ENCODE results near the gene MEIKIN. TPM values are rescaled to one million over a fixed set of nuclear protein-coding genes. Genes with fewer than 3 reads are reported as not detected.

Gene MEIKIN
- total RNA-seq, 2 experiments from 2014 or later, result not detected

GRCh38 chr5:131991593-131992324 lies 46.3 kb upstream of the MEIKIN start:
- CTCF ChIA-PET (ENCODE audit: unreplicated experiment), result no interaction called here
- H3K9me2 ChIP-seq (ENCODE audit: insufficient read depth, low read length), result no peaks in the 10 kb centered on the region
- no peak overlapping the region for H3K27ac ChIP-seq (ENCODE audit: low read depth, low read length, poor library complexity, severe bottlenecking)
- POLR2A ChIA-PET, result interaction anchor here (1.1 kb wide), 1 partner anchor 14 kb away, joined by 3 read pairs; no protein-coding TSS in a partner anchor
- no TSS peak for BruUV-seq (replicated peaks)
- no peak for DNase-seq (ENCODE audit: low spot score)
- intact Hi-C loops (cut with micrococcal nuclease; ENCODE audit: unreplicated experiment), result no loop called here
- no peaks in the 10 kb centered on the region for H3K4me1 ChIP-seq (ENCODE audit: insufficient read depth, low read length, poor library complexity, severe bottlenecking)
- no peaks in the 10 kb centered on the region for H3K9me3 ChIP-seq (ENCODE audit: low read length)
- no peak overlapping the region for H3K4me2 ChIP-seq (ENCODE audit: low read length)
- no peaks in the 10 kb centered on the region for H3K36me3 ChIP-seq (ENCODE audit: insufficient read depth, low read length)
- no peak for TF ChIP-seq EZH2phosphoT487 (IDR thresholded peaks at IDR 0.05; ENCODE audit: borderline replicate concordance, low read depth, low read length)
- TF ChIP-seq, protein P1, sequence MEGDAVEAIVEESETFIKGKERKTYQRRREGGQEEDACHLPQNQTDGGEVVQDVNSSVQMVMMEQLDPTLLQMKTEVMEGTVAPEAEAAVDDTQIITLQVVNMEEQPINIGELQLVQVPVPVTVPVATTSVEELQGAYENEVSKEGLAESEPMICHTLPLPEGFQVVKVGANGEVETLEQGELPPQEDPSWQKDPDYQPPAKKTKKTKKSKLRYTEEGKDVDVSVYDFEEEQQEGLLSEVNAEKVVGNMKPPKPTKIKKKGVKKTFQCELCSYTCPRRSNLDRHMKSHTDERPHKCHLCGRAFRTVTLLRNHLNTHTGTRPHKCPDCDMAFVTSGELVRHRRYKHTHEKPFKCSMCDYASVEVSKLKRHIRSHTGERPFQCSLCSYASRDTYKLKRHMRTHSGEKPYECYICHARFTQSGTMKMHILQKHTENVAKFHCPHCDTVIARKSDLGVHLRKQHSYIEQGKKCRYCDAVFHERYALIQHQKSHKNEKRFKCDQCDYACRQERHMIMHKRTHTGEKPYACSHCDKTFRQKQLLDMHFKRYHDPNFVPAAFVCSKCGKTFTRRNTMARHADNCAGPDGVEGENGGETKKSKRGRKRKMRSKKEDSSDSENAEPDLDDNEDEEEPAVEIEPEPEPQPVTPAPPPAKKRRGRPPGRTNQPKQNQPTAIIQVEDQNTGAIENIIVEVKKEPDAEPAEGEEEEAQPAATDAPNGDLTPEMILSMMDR (conservative IDR thresholded peaks at IDR 0.05; ENCODE audit: low read length), result no peak
- no peaks in the 10 kb centered on the region for H4K20me1 ChIP-seq (ENCODE audit: insufficient read depth, low read length)
- H3K4me3 ChIP-seq (ENCODE audit: low read depth, low read length, poor library complexity, severe bottlenecking), result no peak overlapping the region
- no peaks in the 10 kb centered on the region for H3K79me2 ChIP-seq (ENCODE audit: insufficient read depth, low read depth, low read length)
- no peak overlapping the region for H2AFZ ChIP-seq (ENCODE audit: low read length)

DNA sequence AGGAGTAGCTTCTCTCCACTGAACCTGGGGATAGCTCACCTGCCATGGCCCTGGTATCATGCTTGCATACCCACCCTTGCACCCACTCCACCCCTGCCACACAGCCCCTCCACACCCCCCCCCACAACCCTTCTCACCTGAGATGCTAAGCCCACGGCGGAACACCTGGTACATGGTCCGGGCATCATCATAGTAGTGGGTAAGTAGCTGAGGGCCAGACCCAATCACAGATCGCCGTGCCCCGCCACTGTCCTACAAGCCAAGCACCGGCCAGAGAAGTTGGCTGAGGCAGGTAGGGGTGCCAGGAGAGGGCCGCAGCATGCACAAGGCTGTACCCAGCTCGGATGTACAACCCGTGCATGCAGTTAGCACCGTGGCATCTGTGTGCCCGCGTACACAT lies 45.3 kb upstream of the MEIKIN start:
- no peaks in the 10 kb centered on the region for H3K9me3 ChIP-seq (ENCODE audit: low read length)
- no peak overlapping the region for H3K27ac ChIP-seq (ENCODE audit: low read depth, low read length, poor library complexity, severe bottlenecking)
- ChIA-PET POLR2A (interaction anchor here (0.6 kb wide), 1 partner anchor 79 kb away, joined by 4 read pairs; no protein-coding TSS in a partner anchor), CTCF (ENCODE audit: unreplicated experiment) (no interaction called here)
- no peaks in the 10 kb centered on the region for H3K4me1 ChIP-seq (ENCODE audit: insufficient read depth, low read length, poor library complexity, severe bottlenecking)
- H4K20me1 ChIP-seq (ENCODE audit: insufficient read depth, low read length), result no peaks in the 10 kb centered on the region
- TF ChIP-seq, protein P1 (conservative IDR thresholded peaks at IDR 0.05; ENCODE audit: low read length), result no peak
- no peak for TF ChIP-seq EZH2phosphoT487 (IDR thresholded peaks at IDR 0.05; ENCODE audit: borderline replicate concordance, low read depth, low read length)
- BruUV-seq (replicated peaks), result no TSS peak
- H3K79me2 ChIP-seq (ENCODE audit: insufficient read depth, low read depth, low read length), result no peaks in the 10 kb centered on the region
- intact Hi-C loops (cut with micrococcal nuclease; ENCODE audit: unreplicated experiment), result no loop called here
- no peak overlapping the region for H2AFZ ChIP-seq (ENCODE audit: low read length)
- no peak for DNase-seq (ENCODE audit: low spot score)
- no peaks in the 10 kb centered on the region for H3K36me3 ChIP-seq (ENCODE audit: insufficient read depth, low read length)
- H3K4me3 ChIP-seq (ENCODE audit: low read depth, low read length, poor library complexity, severe bottlenecking), result no peak overlapping the region
- H3K4me2 ChIP-seq (ENCODE audit: low read length), result no peak overlapping the region
- H3K9me2 ChIP-seq (ENCODE audit: insufficient read depth, low read length), result no peaks in the 10 kb centered on the region

GRCh38 chr5:131988601-131989000 lies 43.1 kb upstream of the MEIKIN start:
- no peak overlapping the region for H3K4me3 ChIP-seq (ENCODE audit: low read depth, low read length, poor library complexity, severe bottlenecking)
- CTCF ChIA-PET (ENCODE audit: unreplicated experiment), result interaction anchor here (0.6 kb wide), 1 partner anchor 11 kb away, joined by 18 read pairs; no protein-coding TSS in a partner anchor
- intact Hi-C loops (cut with micrococcal nuclease; ENCODE audit: unreplicated experiment), result no loop called here
- no peak for DNase-seq (ENCODE audit: low spot score)
- POLR2A ChIA-PET, result interaction anchor here (0.6 kb wide), 2 partner anchors 25 to 699 kb away, joined by 3 to 5 read pairs; no protein-coding TSS in a partner anchor
- H3K4me1 ChIP-seq (ENCODE audit: insufficient read depth, low read length, poor library complexity, severe bottlenecking), result no peaks in the 10 kb centered on the region
- no peaks in the 10 kb centered on the region for H3K79me2 ChIP-seq (ENCODE audit: insufficient read depth, low read depth, low read length)
- no peak for TF ChIP-seq EZH2phosphoT487 (IDR thresholded peaks at IDR 0.05; ENCODE audit: borderline replicate concordance, low read depth, low read length)
- TF ChIP-seq, protein P1 (conservative IDR thresholded peaks at IDR 0.05; ENCODE audit: low read length), result no peak
- no peaks in the 10 kb centered on the region for H4K20me1 ChIP-seq (ENCODE audit: insufficient read depth, low read length)
- BruUV-seq (replicated peaks), result no TSS peak
- H2AFZ ChIP-seq (ENCODE audit: low read length), result no peak overlapping the region
- no peaks in the 10 kb centered on the region for H3K9me2 ChIP-seq (ENCODE audit: insufficient read depth, low read length)
- H3K27ac ChIP-seq (ENCODE audit: low read depth, low read length, poor library complexity, severe bottlenecking), result no peak overlapping the region
- no peak overlapping the region for H3K4me2 ChIP-seq (ENCODE audit: low read length)
- H3K36me3 ChIP-seq (ENCODE audit: insufficient read depth, low read length), result no peaks in the 10 kb centered on the region
- no peaks in the 10 kb centered on the region for H3K9me3 ChIP-seq (ENCODE audit: low read length)

Data from OCI-LY7 (cell line).